GM12873 (cell line): ENCODE measurements around the gene FNBP1L.

Source experiments
- TF ChIP-seq, protein P1 (sequence below): IDR thresholded peaks from 2 replicates; pipeline ENCODE4 v1.5.1; 2012; ENCODE audit warnings: low read depth, mild to moderate bottlenecking, moderate library complexity, low read length, control low read depth; ENCODE audit not compliant: insufficient read depth; ENCODE audit errors: missing control alignments

FNBP1L gene

DNA sequence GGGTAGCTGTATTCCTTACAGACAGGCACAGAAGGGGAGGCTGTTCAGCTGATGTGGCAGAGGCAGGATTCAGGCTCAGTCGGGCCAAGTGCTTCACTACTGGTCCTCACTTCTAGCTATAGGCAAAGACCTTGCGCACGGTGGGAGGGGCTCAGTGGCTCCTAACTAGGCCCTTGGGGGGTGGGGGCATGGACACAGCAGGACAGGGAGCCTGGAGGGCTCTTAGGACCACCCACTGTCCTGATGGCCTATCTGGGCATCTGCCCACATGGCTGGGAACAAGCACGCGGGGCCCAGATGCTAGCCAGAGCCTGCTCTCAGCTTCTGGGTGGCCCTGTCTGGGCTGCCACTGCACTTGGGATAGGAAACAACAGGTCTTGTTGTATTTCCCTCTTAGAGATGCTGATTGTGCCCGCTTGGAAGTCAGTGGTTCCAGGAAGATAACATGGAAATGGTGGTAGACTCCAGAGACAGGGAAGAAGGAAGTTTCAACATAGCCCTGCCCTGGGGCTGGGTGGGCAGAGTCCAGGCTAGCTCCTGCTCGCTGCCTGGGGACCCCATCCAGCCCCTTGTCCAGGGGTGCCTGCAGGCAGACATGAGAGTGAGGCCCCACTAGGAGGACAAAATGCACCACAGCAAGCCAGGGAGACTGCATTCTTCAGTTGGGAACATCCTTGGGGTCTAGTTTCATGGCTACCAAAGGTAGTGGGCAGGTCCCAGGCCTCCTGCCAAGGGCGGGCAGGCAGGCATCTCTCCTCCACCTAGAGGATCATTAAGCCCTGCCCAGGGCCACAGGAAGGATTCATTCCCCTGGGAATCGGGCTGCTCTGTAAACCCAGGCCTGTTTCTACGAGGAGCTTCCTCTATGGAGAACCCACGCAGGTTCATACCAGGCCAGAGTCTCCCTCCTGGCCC, 131.2 kb downstream of the FNBP1L start:
- TF ChIP-seq, protein P1, sequence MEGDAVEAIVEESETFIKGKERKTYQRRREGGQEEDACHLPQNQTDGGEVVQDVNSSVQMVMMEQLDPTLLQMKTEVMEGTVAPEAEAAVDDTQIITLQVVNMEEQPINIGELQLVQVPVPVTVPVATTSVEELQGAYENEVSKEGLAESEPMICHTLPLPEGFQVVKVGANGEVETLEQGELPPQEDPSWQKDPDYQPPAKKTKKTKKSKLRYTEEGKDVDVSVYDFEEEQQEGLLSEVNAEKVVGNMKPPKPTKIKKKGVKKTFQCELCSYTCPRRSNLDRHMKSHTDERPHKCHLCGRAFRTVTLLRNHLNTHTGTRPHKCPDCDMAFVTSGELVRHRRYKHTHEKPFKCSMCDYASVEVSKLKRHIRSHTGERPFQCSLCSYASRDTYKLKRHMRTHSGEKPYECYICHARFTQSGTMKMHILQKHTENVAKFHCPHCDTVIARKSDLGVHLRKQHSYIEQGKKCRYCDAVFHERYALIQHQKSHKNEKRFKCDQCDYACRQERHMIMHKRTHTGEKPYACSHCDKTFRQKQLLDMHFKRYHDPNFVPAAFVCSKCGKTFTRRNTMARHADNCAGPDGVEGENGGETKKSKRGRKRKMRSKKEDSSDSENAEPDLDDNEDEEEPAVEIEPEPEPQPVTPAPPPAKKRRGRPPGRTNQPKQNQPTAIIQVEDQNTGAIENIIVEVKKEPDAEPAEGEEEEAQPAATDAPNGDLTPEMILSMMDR: no peak

DNA sequence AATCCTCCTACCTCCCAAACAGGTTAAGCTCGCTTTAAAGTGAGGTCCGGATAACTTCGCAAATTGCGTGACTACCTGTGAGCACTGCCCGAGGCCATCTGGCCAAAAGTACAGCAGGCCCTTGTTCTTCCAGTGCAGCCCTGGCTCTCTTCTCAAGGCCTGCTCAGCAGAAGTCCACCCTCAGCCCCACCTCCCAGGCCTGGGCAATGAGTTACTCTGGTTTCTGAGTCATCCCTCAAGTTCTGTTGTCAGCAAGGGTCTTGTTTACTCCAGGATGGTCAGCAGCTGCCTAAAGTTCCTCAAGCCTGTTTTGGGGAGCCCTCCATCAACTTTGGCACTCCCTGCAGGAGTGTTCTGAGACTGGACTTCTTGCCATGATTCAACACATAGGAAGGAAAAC, 132.0 kb downstream of the FNBP1L start:
- TF ChIP-seq, protein P1: no peak

DNA sequence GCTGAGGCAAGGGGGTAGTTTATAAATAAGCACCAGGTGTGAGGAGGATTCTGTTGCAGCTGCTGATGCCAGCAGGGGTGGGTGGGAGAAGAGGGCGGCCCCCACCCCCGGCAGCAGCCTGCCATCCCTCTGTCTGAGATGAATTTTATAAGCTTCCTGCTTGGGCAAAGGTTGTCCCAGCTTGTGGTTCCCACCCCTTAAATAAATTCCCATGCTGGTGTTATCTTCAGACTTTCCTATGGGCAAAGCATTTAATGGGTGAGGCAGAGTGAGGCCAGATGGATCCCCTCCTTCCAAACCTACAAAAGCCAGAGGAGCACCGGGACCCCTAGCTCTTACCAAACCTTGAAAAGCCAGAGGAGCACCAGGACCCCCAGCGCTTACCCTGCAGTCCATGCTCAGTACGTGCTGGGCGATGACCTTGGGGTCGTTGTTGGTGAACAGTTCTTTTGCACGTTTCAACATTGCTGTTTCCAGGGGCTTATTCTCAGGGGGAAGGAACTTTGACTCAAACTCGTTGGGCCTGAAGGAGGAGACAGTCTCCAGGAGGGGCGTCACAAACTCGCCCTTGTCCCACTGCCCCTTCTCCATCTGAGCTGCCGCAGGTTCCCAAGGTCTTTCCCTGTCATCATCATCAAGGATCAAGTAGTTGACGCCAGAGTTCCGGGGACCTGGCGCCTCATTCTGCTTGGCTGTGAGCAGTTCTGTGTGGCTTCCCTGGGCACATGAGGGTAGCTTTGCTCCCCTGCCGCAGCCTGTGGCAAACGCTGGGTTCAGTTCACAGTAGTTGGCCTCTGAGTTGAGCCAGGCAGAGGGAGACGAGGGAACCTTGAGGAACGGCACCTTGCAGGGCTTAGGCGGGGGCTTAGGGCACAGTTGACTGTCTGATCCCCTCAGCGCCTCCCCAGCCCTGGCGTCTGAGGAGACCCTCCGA, 134.3 kb downstream of the FNBP1L start:
- TF ChIP-seq, protein P1: no peak

DNA sequence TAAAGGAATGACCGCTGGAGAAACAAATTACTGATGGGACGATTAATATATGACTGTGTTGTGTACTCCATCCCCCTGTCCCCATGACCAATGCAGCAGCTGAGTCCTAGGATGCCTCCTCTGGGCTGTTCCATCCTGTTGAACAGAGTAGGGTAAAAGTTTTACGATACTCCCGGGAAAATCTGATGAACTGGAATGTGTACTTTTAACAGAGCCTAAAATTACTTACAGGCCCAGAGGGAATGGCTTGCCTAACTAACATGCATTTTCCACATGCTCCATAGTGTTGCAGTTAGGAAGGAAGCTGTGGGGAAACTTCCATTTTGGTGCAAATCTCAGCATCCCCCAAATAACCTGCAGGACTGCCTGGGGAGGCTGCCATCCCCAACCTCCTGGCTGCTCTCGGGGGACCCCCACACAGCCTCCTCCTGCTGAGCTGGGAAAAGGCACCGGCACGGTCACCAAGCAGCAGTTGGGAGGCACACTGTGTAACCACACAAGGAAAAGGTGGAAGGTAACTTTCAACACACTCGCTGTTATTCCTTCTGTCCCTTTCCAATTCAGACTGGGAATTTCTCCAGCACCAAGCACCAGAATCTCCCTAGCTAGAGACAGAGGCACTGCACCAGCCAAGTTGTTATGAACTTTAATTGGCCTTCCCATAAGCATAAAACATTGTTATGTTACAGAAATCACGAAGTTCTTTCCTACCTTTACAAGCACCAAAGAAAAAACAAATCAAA, 136.5 kb downstream of the FNBP1L start:
- TF ChIP-seq, protein P1: no peak

DNA sequence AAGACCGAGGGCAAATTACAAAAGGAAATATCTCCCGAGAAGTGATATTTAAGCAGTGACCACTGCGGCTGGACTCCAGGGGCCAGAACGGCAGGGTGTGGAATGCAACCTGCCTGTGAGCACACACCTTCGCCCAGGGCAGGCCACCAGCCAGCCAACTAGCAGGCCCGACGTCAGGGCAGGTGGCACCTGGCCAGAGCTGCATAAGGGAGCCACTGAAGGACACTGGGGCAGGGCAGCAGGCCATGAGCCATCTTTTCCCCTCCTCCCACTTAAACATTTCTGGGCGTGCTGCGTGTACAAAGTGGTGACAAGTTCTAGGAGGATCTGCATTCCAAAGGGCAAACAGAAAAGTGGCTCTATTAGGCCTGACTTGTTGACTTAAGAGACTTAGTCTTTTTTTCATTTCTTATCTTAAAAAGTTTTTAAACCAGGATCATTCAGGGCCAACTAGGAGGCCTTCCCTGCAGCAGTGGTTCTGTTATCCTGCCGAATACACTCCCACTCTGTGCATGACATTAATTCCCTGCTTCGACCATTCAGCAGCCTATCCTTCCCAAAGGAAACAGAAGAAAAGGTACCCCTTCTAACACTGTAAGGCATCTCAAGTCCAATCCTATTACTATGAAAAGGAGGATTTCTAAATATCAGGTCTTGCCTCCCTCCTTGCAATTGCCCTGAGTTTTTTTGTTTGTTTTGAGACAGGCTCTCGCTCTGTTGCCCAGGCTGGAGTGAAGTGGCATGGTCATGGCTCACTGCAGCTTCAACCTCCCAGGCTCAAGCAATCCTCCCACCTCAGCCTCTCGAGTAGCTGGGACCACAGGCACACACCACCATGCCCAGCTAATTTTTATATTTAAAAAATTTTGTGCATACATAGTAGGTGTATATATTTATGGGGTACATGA, 137.4 kb downstream of the FNBP1L start:
- TF ChIP-seq, protein P1: no peak

DNA sequence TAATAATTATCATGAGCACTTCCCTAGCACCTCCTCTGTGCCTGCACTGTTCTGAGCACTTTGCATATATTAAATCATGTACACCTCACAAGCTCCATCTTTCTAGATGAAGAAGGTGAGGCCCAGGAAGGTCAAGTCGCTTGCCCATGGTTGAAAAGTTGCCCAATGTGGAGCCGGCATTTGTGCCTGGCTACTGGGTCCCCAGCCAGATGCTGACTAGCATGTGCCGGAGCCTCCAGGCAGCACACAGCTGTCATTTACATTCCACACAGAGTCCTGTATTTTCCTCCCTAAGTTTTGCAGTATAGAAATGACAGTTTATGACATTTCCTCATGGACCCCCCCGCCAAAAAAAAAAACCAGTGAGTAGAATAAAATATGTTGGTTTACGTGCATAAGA, 139.4 kb downstream of the FNBP1L start:
- TF ChIP-seq, protein P1: no peak
